Activated CD4-positive, alpha-beta T cell treated with anti-CD3 and anti-CD28 coated beads, Interleukin-2, amount 50 U/mL, for 48 hours (primary cell): ENCODE data around the gene IDI2.
"Not testable (repeated sequence)": the region's sequence is repeated elsewhere in the genome, so short reads cannot be mapped to it uniquely, and the experiment has no call there.

Source experiments
- DNase-seq, 2 experiments: peaks; one replicate each; pipeline ENCODE4 v3.0.0-alpha.2; 2020

The IDI2 gene

GRCh38 chr10:1025683-1026082 is at the start of gene IDI2:
Gene IDI2, minus strand, starts transcription at chr10:1025859. Its CDS starts 1,136 bp downstream, at chr10:1024723.
- no peak for DNase-seq

- no peak for DNase-seq
Measured at GRCh38 chr10:1074748-1075308, 49.2 kb upstream of the IDI2 start.

- no peak for DNase-seq
Measured at GRCh38 chr10:1074052-1074747, 48.5 kb upstream of the IDI2 start.

- no peak for DNase-seq
Measured at GRCh38 chr10:1070919-1071318, 45.3 kb upstream of the IDI2 start.

- no peak for DNase-seq
Measured at GRCh38 chr10:1068380-1069361, 43.0 kb upstream of the IDI2 start.

GRCh38 chr10:1066734-1067133 is 41.1 kb upstream of the IDI2 start:
- DNase-seq: not testable (repeated sequence)

GRCh38 chr10:1064964-1065247 is 39.2 kb upstream of the IDI2 start:
- no peak for DNase-seq

GRCh38 chr10:1063232-1063865 is 37.7 kb upstream of the IDI2 start:
- DNase-seq: peak; percentile 15 to 23

- DNase-seq: no peak
Measured at GRCh38 chr10:1061930-1062774, 36.5 kb upstream of the IDI2 start.

GRCh38 chr10:1059902-1060301 is 34.2 kb upstream of the IDI2 start:
- no peak for DNase-seq

- DNase-seq: no peak
Measured at GRCh38 chr10:1058017-1058416, 32.4 kb upstream of the IDI2 start.

- peak in 1 of 2 experiments; percentile 19 for DNase-seq
Measured at GRCh38 chr10:1057106-1057657, 31.5 kb upstream of the IDI2 start.

- DNase-seq: peak; percentile 88 to 90
Measured at GRCh38 chr10:1056326-1057105, 30.9 kb upstream of the IDI2 start, which contains the start of gene WDR37. Gene WDR37, plus strand, starts transcription at chr10:1056385. Its CDS starts 15,771 bp downstream, at chr10:1072156.

GRCh38 chr10:1054684-1055083 is 29.0 kb upstream of the IDI2 start:
- no peak for DNase-seq

- peak; percentile 32 to 49 for DNase-seq
Measured at GRCh38 chr10:1050554-1050953, 24.9 kb upstream of the IDI2 start.

- peak in 1 of 2 experiments; percentile 45 for DNase-seq
Measured at GRCh38 chr10:1050145-1050544, 24.5 kb upstream of the IDI2 start.

- no peak for DNase-seq
Measured at GRCh38 chr10:1049425-1049958, 23.8 kb upstream of the IDI2 start.

GRCh38 chr10:1048732-1049424 is 23.2 kb upstream of the IDI2 start, which contains the start of gene IDI1:
Gene IDI1, minus strand, starts transcription at chr10:1049119. Its CDS starts 116 bp downstream, at chr10:1049003.
- DNase-seq: peak; percentile 94 to 95

- no peak for DNase-seq
Measured at GRCh38 chr10:1048349-1048731, 22.7 kb upstream of the IDI2 start.

GRCh38 chr10:1047937-1048336 is 22.3 kb upstream of the IDI2 start:
- DNase-seq: peak in 1 of 2 experiments; percentile 36
